Breast epithelium (tissue), 4 donors: ENCODE measurements around the gene SLC28A3. TPM values are rescaled to one million over a fixed set of nuclear protein-coding genes. Genes with fewer than 3 reads are reported as not detected.
"Not testable (repeated sequence)": the region's sequence is repeated elsewhere in the genome, so short reads cannot be mapped to it uniquely, and the experiment has no call there.

Source experiments
- DNase-seq, 2 donors: peaks; one replicate each; pipeline ENCODE4 v3.0.0-alpha.2; 2019; ENCODE audit warnings: low spot score in 2 of 2
- H3K27ac ChIP-seq, 2 donors: fragments of 200-600 bp; sonication (generic) in 1 of 2; one replicate each; pipeline ENCODE4 v1.5.1; 2016 to 2019; ENCODE audit warnings: mild to moderate bottlenecking in 1 of 2
- H3K27me3 ChIP-seq, 2 donors: fragments of 200-600 bp; sonication (generic) in 1 of 2; one replicate each; pipeline versions ENCODE4 v1.5.1 to v1.6.0; 2017 to 2019; ENCODE audit warnings: control low read depth in 1 of 2, mild to moderate bottlenecking in 1 of 2
- H3K36me3 ChIP-seq: fragments of 200-600 bp; one replicate; pipeline ENCODE4 v1.5.1; 2019
- H3K4me1 ChIP-seq, 2 donors: fragments of 200-600 bp; sonication (generic); one replicate each; pipeline ENCODE4 v1.5.1; 2016 to 2019; ENCODE audit warnings: control low read depth in 1 of 2
- H3K4me3 ChIP-seq, 3 donors: fragments of 200-600 bp; sonication (generic); 1 replicate in 2 of 3; 2 replicates in 1 of 3; pipeline ENCODE4 v1.5.1; 2016 to 2019; ENCODE audit warnings: mild to moderate bottlenecking in 3 of 3, moderate library complexity in 2 of 3
- H3K9me3 ChIP-seq, 2 donors: fragments of 200-600 bp; sonication (generic) in 1 of 2; one replicate each; pipeline ENCODE4 v1.5.1; 2016 to 2019; ENCODE audit warnings: control low read depth in 1 of 2
- CTCF ChIP-seq, 3 donors: fragments of 450-650 bp; IDR thresholded peaks; one replicate each; pipeline ENCODE4 v1.5.1; 2016 to 2017; ENCODE audit warnings: antibody characterized with exemption in 3 of 3, mild to moderate bottlenecking in 3 of 3, moderate library complexity in 3 of 3
- POLR2A ChIP-seq: fragments of 450-650 bp; IDR thresholded peaks from one replicate; pipeline ENCODE4 v1.6.1; 2016; ENCODE audit warnings: antibody characterized with exemption, mild to moderate bottlenecking, moderate library complexity
- POLR2AphosphoS5 ChIP-seq, 3 donors: sonication (generic); formaldehyde crosslinking; IDR thresholded peaks; one replicate each; pipeline ENCODE4 v1.6.1; 2017; ENCODE audit warnings: antibody characterized with exemption in 3 of 3
- intact Hi-C: fragments of 100-400 bp; cut with DNase I; formaldehyde crosslinking; loops from one replicate; pipeline ENCODE4 v1.15.1; 2023; ENCODE audit warnings: low total_unique reads
- total RNA-seq, 3 donors: library from RNA; depleted of rRNA; stranded (reverse); fragments of >200 nt; gene quantifications; one replicate each; pipeline ENCODE4 v1.1.0, GENCODE V29; 2016

Gene SLC28A3
- total RNA-seq, 3 donors from 2014 or later: 0.16 to 52.7 (median 10.5) TPM

GRCh38 chr9:84375954-84376353 is 35.4 kb upstream of the SLC28A3 start:
- Histone ChIP-seq H3K27me3 (no peaks in the 10 kb centered on the region), H3K36me3 (no peaks in the 10 kb centered on the region), H3K9me3 (no peaks in the 10 kb centered on the region), H3K4me3 (no peak overlapping the region), H3K27ac (no peak overlapping the region), H3K4me1 (peaks cover 0 to 4% of the 10 kb centered on the region in 2 donors)
- intact Hi-C loops: no loop called here
- DNase-seq: no peak
- no peak for TF ChIP-seq POLR2AphosphoS5 (IDR thresholded peaks at IDR 0.05)
- no peak for TF ChIP-seq POLR2A
- TF ChIP-seq CTCF (IDR thresholded peaks at IDR 0.05): no peak

- Histone ChIP-seq H3K4me1 (peaks cover 0 to 4% of the 10 kb centered on the region in 2 donors), H3K27me3 (no peaks in the 10 kb centered on the region), H3K36me3 (no peaks in the 10 kb centered on the region), H3K4me3 (no peak overlapping the region), H3K9me3 (no peaks in the 10 kb centered on the region), H3K27ac (peak overlapping the region in 1 of 2 donors; percentile 12)
- no peak for TF ChIP-seq POLR2A
- no peak for TF ChIP-seq POLR2AphosphoS5 (IDR thresholded peaks at IDR 0.05)
- TF ChIP-seq CTCF (IDR thresholded peaks at IDR 0.05): no peak
- DNase-seq: no peak
- intact Hi-C loops: no loop called here
Measured at GRCh38 chr9:84374516-84374915, 34.0 kb upstream of the SLC28A3 start.

- Histone ChIP-seq H3K4me1 (peaks cover 0 to 4% of the 10 kb centered on the region in 2 donors), H3K9me3 (no peaks in the 10 kb centered on the region), H3K27ac (peak overlapping the region; percentile 69 to 80), H3K27me3 (no peaks in the 10 kb centered on the region), H3K36me3 (no peaks in the 10 kb centered on the region), H3K4me3 (no peak overlapping the region)
- DNase-seq: no peak
- intact Hi-C loops: no loop called here
- TF ChIP-seq CTCF (IDR thresholded peaks at IDR 0.05) (no peak), POLR2A (no peak), POLR2AphosphoS5 (IDR thresholded peaks at IDR 0.05) (no peak)
Measured at GRCh38 chr9:84374013-84374412, 33.5 kb upstream of the SLC28A3 start.

- TF ChIP-seq POLR2A (no peak), POLR2AphosphoS5 (IDR thresholded peaks at IDR 0.05) (peak in 1 of 3 donors; percentile 50), CTCF (IDR thresholded peaks at IDR 0.05) (no peak)
- H3K4me3 ChIP-seq: no peak overlapping the region
- intact Hi-C loops: no loop called here
- DNase-seq: peak in 1 of 2 donors; percentile 63
- H3K27me3 ChIP-seq: no peaks in the 10 kb centered on the region
- no peaks in the 10 kb centered on the region for H3K9me3 ChIP-seq
- no peaks in the 10 kb centered on the region for H3K36me3 ChIP-seq
- peaks cover 0 to 4% of the 10 kb centered on the region in 2 donors for H3K4me1 ChIP-seq
- peak overlapping the region; percentile 80 for H3K27ac ChIP-seq
Measured at GRCh38 chr9:84371737-84372136, 31.2 kb upstream of the SLC28A3 start.

- intact Hi-C loops: no loop called here
- no peaks in the 10 kb centered on the region for H3K36me3 ChIP-seq
Measured at GRCh38 chr9:84368601-84369000, 28.0 kb upstream of the SLC28A3 start.

GRCh38 chr9:84367726-84368125 is 27.2 kb upstream of the SLC28A3 start:
- H3K4me3 ChIP-seq, H3K27ac ChIP-seq, intact Hi-C loops, H3K27me3 ChIP-seq, H3K9me3 ChIP-seq, DNase-seq, H3K4me1 ChIP-seq, H3K36me3 ChIP-seq: not testable (repeated sequence)

More at GRCh38 chr9:84368601-84369000, 28.0 kb upstream of the SLC28A3 start:
- no peaks in the 10 kb centered on the region for H3K27me3 ChIP-seq
- H3K9me3 ChIP-seq: no peaks in the 10 kb centered on the region
- DNase-seq: no peak
- peaks cover 0 to 4% of the 10 kb centered on the region in 2 donors for H3K4me1 ChIP-seq
- TF ChIP-seq POLR2AphosphoS5 (IDR thresholded peaks at IDR 0.05) (no peak), CTCF (IDR thresholded peaks at IDR 0.05) (no peak), POLR2A (no peak)
- no peak overlapping the region for H3K4me3 ChIP-seq
- H3K27ac ChIP-seq: no peak overlapping the region
